Stimulated activated naive CD8-positive, alpha-beta T cell treated with anti-CD3 and anti-CD28 coated beads, Interleukin-15, Interleukin-2, amounts not matched to agents 100 ng/mL and 50 ng/mL, for 24 hours (primary cell): ENCODE results near the gene CA12.
"Not testable (repeated sequence)": the region's sequence is repeated elsewhere in the genome, so short reads cannot be mapped to it uniquely, and the experiment has no call there.

Experiments used
- H3K27ac Mint-ChIP-seq: one replicate; pipeline ENCODE4 v1.8.0; 2021; ENCODE audit warnings: mild to moderate bottlenecking, mixed read lengths
- H3K27me3 Mint-ChIP-seq: one replicate; pipeline ENCODE4 v1.8.0; 2021; ENCODE audit warnings: mixed read lengths
- H3K36me3 Mint-ChIP-seq: one replicate; pipeline ENCODE4 v1.8.0; 2021; ENCODE audit warnings: low read depth, mixed read lengths
- H3K4me1 Mint-ChIP-seq: one replicate; pipeline ENCODE4 v1.8.0; 2021; ENCODE audit warnings: low read depth, mixed read lengths
- H3K4me3 Mint-ChIP-seq: one replicate; pipeline ENCODE4 v1.8.0; 2021; ENCODE audit warnings: mild to moderate bottlenecking, mixed read lengths
- H3K9me3 Mint-ChIP-seq: one replicate; pipeline ENCODE4 v1.8.0; 2021; ENCODE audit warnings: mixed read lengths

The CA12 gene

GRCh38 chr15:63345391-63345752 is 36.3 kb downstream of the CA12 start:
- H3K9me3 Mint-ChIP-seq: no peaks in the 10 kb centered on the region
- no peak overlapping the region for H3K27ac Mint-ChIP-seq
- H3K27me3 Mint-ChIP-seq: no peaks in the 10 kb centered on the region
- no peaks in the 10 kb centered on the region for H3K36me3 Mint-ChIP-seq
- peaks cover 8% of the 10 kb centered on the region for H3K4me1 Mint-ChIP-seq
- H3K4me3 Mint-ChIP-seq: no peak overlapping the region

GRCh38 chr15:63344731-63345390 is 36.8 kb downstream of the CA12 start:
- H3K4me3 Mint-ChIP-seq: no peak overlapping the region
- H3K4me1 Mint-ChIP-seq: peaks cover 8% of the 10 kb centered on the region
- no peak overlapping the region for H3K27ac Mint-ChIP-seq
- no peaks in the 10 kb centered on the region for H3K36me3 Mint-ChIP-seq
- H3K9me3 Mint-ChIP-seq: no peaks in the 10 kb centered on the region
- H3K27me3 Mint-ChIP-seq: no peaks in the 10 kb centered on the region

GRCh38 chr15:63342996-63343562 is 38.6 kb downstream of the CA12 start:
- H3K9me3 Mint-ChIP-seq, H3K36me3 Mint-ChIP-seq, H3K27ac Mint-ChIP-seq, H3K4me1 Mint-ChIP-seq, H3K4me3 Mint-ChIP-seq, H3K27me3 Mint-ChIP-seq: not testable (repeated sequence)

GRCh38 chr15:63341898-63342297 is 39.7 kb downstream of the CA12 start:
- no peak overlapping the region for H3K27ac Mint-ChIP-seq
- no peak overlapping the region for H3K4me3 Mint-ChIP-seq
- H3K4me1 Mint-ChIP-seq: peaks cover 8% of the 10 kb centered on the region
- H3K27me3 Mint-ChIP-seq: no peaks in the 10 kb centered on the region
- H3K36me3 Mint-ChIP-seq: no peaks in the 10 kb centered on the region
- no peaks in the 10 kb centered on the region for H3K9me3 Mint-ChIP-seq

- no peaks in the 10 kb centered on the region for H3K9me3 Mint-ChIP-seq
- no peaks in the 10 kb centered on the region for H3K36me3 Mint-ChIP-seq
- no peak overlapping the region for H3K4me3 Mint-ChIP-seq
- H3K27me3 Mint-ChIP-seq: no peaks in the 10 kb centered on the region
- H3K4me1 Mint-ChIP-seq: peaks cover 8% of the 10 kb centered on the region
- no peak overlapping the region for H3K27ac Mint-ChIP-seq
These were observed 40.8 kb downstream of the CA12 start for GRCh38 chr15:63340878-63341277.

- Mint-ChIP-seq H3K9me3 (no peaks in the 10 kb centered on the region), H3K4me1 (peaks cover 8% of the 10 kb centered on the region), H3K27me3 (no peaks in the 10 kb centered on the region), H3K36me3 (no peaks in the 10 kb centered on the region), H3K4me3 (no peak overlapping the region), H3K27ac (no peak overlapping the region)
These were observed 41.3 kb downstream of the CA12 start for GRCh38 chr15:63340353-63340752.

- H3K9me3 Mint-ChIP-seq: no peaks in the 10 kb centered on the region
- no peak overlapping the region for H3K4me3 Mint-ChIP-seq
- H3K27me3 Mint-ChIP-seq: no peaks in the 10 kb centered on the region
- no peak overlapping the region for H3K27ac Mint-ChIP-seq
- peaks cover 8% of the 10 kb centered on the region for H3K4me1 Mint-ChIP-seq
- no peaks in the 10 kb centered on the region for H3K36me3 Mint-ChIP-seq
These were observed 41.8 kb downstream of the CA12 start for GRCh38 chr15:63339836-63340235.

- H3K27ac Mint-ChIP-seq: no peak overlapping the region
These were observed 42.5 kb downstream of the CA12 start for GRCh38 chr15:63339006-63339766.

GRCh38 chr15:63338170-63338569 is 43.5 kb downstream of the CA12 start:
- Mint-ChIP-seq H3K27me3 (no peaks in the 10 kb centered on the region), H3K36me3 (no peaks in the 10 kb centered on the region), H3K4me3 (no peak overlapping the region), H3K9me3 (no peaks in the 10 kb centered on the region), H3K4me1 (peaks cover 3% of the 10 kb centered on the region), H3K27ac (no peak overlapping the region)

More at GRCh38 chr15:63339006-63339766, 42.5 kb downstream of the CA12 start:
- no peaks in the 10 kb centered on the region for H3K27me3 Mint-ChIP-seq
- no peaks in the 10 kb centered on the region for H3K36me3 Mint-ChIP-seq
- no peaks in the 10 kb centered on the region for H3K9me3 Mint-ChIP-seq
- no peak overlapping the region for H3K4me3 Mint-ChIP-seq
- peaks cover 8% of the 10 kb centered on the region for H3K4me1 Mint-ChIP-seq

- Mint-ChIP-seq H3K4me3 (no peak overlapping the region), H3K4me1 (no peaks in the 10 kb centered on the region), H3K36me3 (no peaks in the 10 kb centered on the region), H3K27ac (no peak overlapping the region), H3K27me3 (no peaks in the 10 kb centered on the region), H3K9me3 (no peaks in the 10 kb centered on the region)
These were observed 44.6 kb downstream of the CA12 start for GRCh38 chr15:63337046-63337445.

GRCh38 chr15:63335543-63336240 is 46.0 kb downstream of the CA12 start:
- Mint-ChIP-seq H3K27me3 (no peaks in the 10 kb centered on the region), H3K27ac (no peak overlapping the region), H3K4me1 (no peaks in the 10 kb centered on the region), H3K9me3 (no peaks in the 10 kb centered on the region), H3K36me3 (no peaks in the 10 kb centered on the region), H3K4me3 (no peak overlapping the region)

GRCh38 chr15:63334821-63335220 is 46.8 kb downstream of the CA12 start:
- Mint-ChIP-seq H3K27me3 (no peaks in the 10 kb centered on the region), H3K4me3 (no peak overlapping the region), H3K9me3 (no peaks in the 10 kb centered on the region), H3K36me3 (no peaks in the 10 kb centered on the region), H3K27ac (no peak overlapping the region), H3K4me1 (no peaks in the 10 kb centered on the region)

- Mint-ChIP-seq H3K4me1 (no peaks in the 10 kb centered on the region), H3K9me3 (no peaks in the 10 kb centered on the region), H3K36me3 (no peaks in the 10 kb centered on the region), H3K27ac (no peak overlapping the region), H3K27me3 (peaks cover 2% of the 10 kb centered on the region), H3K4me3 (no peak overlapping the region)
These were observed 49.1 kb downstream of the CA12 start for GRCh38 chr15:63332367-63333124.

- Mint-ChIP-seq H3K4me3 (no peak overlapping the region), H3K4me1 (no peaks in the 10 kb centered on the region), H3K9me3 (no peaks in the 10 kb centered on the region), H3K27me3 (peaks cover 3% of the 10 kb centered on the region), H3K36me3 (no peaks in the 10 kb centered on the region), H3K27ac (no peak overlapping the region)
These were observed 50.2 kb downstream of the CA12 start for GRCh38 chr15:63331456-63331855.
